GM18498 (cell line): ENCODE data around the gene SDCCAG8.
A peak's percentile ranks its signal among the peaks of the same experiment; 100 is the strongest.
"Not testable (repeated sequence)": the region's sequence is repeated elsewhere in the genome, so short reads cannot be mapped to it uniquely, and the experiment has no call there.

Experiments used
- ATAC-seq: cut with Tn5 transposase; IDR thresholded peaks from one replicate; pipeline ENCODE4 v1.9.1; 2021; ENCODE audit warnings: mild to moderate bottlenecking, moderate library complexity; ENCODE audit not compliant: unreplicated experiment

The SDCCAG8 gene

GRCh38 chr1:243323491-243323890, 67.7 kb downstream of the SDCCAG8 start:
- no peak for ATAC-seq

GRCh38 chr1:243325305-243325890, 69.6 kb downstream of the SDCCAG8 start:
- peak; percentile 59 for ATAC-seq

DNA sequence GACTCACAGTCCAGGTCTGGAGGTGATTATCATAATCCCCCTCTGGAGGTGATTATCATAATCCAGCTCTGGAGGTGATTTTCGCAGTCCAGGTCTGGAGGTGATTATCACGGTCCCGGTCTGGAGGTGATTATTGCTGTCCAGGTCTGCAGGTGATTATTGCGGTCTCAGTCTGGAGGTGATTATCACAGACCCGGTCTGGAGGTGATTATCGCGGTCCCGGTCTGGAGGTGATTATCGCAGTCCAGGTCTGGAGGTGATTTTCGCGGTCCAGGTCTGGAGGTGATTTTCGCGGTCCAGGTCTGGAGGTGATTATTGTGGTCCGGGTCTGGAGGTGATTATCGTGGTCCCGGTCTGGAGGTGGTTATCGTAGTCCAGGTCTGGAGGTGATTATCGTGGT, 76.6 kb downstream of the SDCCAG8 start:
- no peak for ATAC-seq

DNA sequence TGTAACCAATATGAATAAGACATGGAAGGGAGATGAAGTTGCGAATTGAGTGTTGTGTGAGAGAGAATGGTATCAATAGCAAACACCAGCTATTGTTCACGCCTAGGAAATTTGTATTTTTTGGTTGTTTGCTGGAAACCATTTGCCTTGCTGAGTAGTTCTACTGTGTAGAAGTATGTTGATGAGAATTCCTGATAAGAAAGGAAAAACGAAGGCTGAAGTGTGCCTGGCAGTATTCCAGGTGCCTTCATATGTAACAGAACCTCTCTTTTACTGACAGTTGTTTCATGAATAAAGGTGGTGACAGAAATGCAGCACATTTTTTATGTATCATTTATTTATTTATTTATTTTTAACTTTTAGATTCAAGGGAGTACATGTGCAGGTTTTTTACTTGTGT, 79.5 kb downstream of the SDCCAG8 start:
- no peak for ATAC-seq

DNA sequence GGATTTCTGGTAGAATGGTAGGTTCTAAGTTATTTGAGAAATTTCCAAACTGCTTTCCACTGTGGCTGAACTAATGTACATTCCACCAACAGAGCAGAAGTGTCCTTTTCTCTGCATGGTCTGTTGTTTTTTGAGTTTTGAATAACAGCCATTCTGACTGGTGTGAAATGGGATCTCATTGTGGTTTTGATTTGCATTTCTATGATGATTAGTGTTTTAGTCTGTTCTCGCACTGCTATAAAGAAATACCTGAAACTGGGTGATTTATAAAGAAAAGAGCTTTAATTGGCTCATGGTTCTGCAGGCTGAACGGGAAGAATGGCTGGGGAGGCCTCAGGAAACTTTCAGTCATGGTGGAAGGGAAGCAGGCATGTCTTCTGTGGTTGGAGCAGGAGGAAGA, 80.3 kb downstream of the SDCCAG8 start:
- ATAC-seq, result no peak

- not testable (repeated sequence) for ATAC-seq
Observed at GRCh38 chr1:243338848-243339247, 83.0 kb downstream of the SDCCAG8 start.

GRCh38 chr1:243341074-243341473, 85.2 kb downstream of the SDCCAG8 start:
- no peak for ATAC-seq

- ATAC-seq, result peak; percentile 61
Observed at GRCh38 chr1:243343970-243344937, 88.4 kb downstream of the SDCCAG8 start.

DNA sequence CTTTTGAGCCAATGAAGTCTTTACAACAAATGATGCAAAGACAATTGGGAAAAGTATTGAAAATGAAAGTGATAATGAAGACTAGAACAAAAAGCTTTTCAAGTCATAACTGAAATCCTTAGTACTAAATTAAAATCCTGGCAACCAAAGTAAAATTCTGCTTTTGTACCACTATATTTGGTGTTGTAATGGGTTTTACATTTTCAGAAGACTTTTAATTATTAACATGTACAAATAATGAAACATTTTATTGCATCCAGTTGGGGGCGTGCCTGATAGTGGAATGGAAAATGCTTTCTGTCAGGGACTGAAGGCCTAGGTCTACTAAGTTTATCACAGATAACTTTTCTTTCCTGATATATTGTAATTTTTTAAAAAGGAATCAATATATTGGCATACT, 89.4 kb downstream of the SDCCAG8 start:
- ATAC-seq, result no peak

GRCh38 chr1:243346016-243346415, 90.2 kb downstream of the SDCCAG8 start:
- no peak for ATAC-seq

DNA sequence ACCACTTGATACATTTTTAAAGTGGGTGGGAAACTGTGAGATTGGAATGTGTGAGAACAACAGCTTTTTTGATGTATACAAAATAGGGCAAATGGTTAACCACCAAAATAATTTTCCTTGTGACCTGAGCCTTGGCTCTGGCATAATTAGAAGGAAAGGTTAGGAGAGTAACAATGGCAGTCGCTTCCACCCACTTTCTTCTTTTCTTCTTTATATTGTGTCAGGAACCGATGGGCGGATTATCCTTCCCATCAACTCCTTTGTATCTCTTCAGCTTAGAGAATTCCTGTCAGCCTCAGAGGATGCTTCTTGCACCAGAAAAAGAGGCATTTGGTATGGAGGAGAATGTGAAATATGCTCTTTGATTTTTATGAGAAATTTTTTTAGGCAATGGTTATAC, 90.6 kb downstream of the SDCCAG8 start:
- ATAC-seq, result no peak

- ATAC-seq, result no peak
Observed at GRCh38 chr1:243348331-243348730, 92.5 kb downstream of the SDCCAG8 start.

GRCh38 chr1:243349128-243349527, 93.3 kb downstream of the SDCCAG8 start:
- ATAC-seq, result no peak

- ATAC-seq, result no peak
Observed at GRCh38 chr1:243351337-243351736, 95.5 kb downstream of the SDCCAG8 start.

- ATAC-seq, result peak; percentile 63
Observed at GRCh38 chr1:243354511-243355153, 98.8 kb downstream of the SDCCAG8 start.

- ATAC-seq, result no peak
Observed at GRCh38 chr1:243363832-243364231, 108.0 kb downstream of the SDCCAG8 start.

DNA sequence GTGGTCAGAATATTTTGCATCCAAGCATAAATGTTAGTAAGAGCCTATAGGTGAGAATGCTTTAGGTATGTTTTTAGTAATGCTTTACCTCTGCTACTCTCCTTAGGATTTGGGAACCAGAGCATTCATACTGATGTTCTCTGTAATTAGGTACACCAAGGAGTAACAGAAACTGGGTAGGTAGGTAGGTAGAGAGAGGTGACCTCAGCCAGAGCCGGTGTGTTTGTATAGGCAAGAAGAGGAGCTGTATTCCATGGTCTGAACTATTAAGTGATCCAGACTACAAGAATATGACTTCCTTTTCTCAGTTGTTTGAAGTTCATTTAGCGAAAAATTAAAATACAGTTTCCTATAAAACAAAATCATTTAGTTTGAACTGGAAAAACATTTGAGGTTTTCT, 108.5 kb downstream of the SDCCAG8 start:
- no peak for ATAC-seq

GRCh38 chr1:243364866-243365265, 109.0 kb downstream of the SDCCAG8 start:
- ATAC-seq, result no peak

DNA sequence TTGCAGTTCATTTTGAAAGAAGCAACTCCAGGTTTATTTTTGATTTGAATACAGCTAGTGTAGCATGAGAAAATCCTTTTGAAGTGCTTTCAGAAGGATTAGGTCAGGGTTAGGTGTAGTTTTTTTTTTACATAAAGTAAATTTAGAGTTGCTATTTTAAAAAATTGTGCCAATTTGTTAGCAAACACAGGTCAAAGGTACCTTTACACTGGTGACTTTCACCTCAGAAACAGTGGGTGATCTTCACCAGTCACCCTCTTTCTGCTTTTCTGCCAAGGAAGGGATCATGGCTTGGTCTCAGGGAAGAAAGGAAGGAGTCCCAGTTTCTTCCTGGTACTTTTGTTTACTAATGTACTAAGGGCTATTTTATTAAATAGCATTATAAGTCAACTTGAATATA, 111.5 kb downstream of the SDCCAG8 start:
- no peak for ATAC-seq

DNA sequence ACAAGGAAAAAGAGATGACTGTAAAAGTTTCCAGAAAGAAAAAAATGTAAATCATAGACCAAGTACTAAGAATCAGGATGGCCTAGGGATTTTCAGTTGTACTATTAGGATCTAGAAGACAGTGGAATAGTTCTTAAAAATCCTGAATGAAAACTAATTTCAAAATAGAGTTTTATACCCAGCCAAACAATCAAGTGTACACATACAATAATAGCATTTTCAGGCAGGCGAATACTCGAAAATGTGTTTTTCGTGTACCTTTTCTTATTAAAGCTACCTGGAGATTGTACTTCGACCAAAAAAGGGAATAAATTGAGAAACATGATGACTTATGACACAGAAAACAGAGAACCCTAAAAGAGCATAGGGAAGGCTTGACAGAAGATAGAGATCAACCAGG, 118.6 kb downstream of the SDCCAG8 start:
- ATAC-seq, result no peak

- no peak for ATAC-seq
Observed at GRCh38 chr1:243375596-243375995, 119.8 kb downstream of the SDCCAG8 start.

- ATAC-seq, result no peak
Observed at GRCh38 chr1:243378669-243379068, 122.8 kb downstream of the SDCCAG8 start.
